ENCODE data around the gene KIF26B. TPM values are rescaled to one million over a fixed set of nuclear protein-coding genes. Genes with fewer than 3 reads are reported as not detected.

Gene KIF26B
- polyA plus RNA-seq, 1 donor (not counting 4 experiments of a cell fraction or from before 2014, with no cell fraction given), result 0.58 TPM

DNA sequence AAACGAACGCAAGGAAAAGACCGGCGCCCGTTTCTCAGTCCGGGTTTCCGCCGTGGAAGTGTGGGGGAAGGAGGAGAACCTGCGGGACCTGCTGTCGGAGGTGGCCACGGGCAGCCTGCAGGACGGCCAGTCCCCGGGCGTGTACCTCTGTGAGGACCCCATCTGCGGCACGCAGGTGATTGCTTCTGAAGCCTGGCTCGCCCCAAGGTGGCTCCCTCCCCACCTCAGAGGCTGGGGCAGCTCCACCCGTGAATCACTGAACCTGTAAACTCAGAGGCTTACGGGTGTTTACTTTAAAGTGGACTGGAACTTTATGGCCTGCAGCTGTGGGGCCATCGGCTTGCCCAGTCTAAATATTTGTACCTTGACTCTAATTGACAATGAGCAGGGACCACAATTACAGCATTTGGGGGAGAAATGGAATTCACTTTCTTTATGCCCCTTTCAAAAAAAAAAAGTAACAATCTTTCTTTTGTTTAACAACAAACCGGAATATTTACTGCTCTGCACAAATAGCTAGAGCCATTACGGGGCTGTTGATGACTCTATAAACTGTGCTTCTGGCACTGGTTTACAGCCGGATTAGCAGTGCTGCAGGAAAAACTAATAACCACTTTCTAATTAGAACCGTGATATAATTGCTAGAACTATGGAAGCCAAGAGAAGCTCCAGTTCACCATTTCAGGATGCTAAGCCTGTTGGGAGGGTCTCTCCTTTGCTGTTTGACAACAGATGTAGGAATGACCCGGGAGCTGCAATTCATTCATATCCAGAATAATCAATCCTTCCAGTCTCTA lies 454.8 kb downstream of the KIF26B start:
- Histone ChIP-seq H3K36me3 (ENCODE audit: control insufficient read depth in 2 of 2, extremely low read depth in 1 of 2, insufficient read depth in 2 of 2, low read length in 2 of 2) (no peaks in the 10 kb centered on the region), H3K79me2 (ENCODE audit: control insufficient read depth, insufficient read depth, low read length) (no peaks in the 10 kb centered on the region), H3K9ac (ENCODE audit: control insufficient read depth, extremely low read depth, insufficient read depth, low read length) (no peak overlapping the region), H3K27ac (ENCODE audit: control insufficient read depth, insufficient read depth, low read length) (no peak overlapping the region), H3K9me3 (ENCODE audit: control insufficient read depth, low read depth, low read length) (no peaks in the 10 kb centered on the region), H3K9me1 (ENCODE audit: control insufficient read depth, extremely low read depth, insufficient read depth, low read length) (no peaks in the 10 kb centered on the region), H3K27me3 (ENCODE audit: control insufficient read depth, extremely low read depth, insufficient read depth, low read length) (no peaks in the 10 kb centered on the region), H4K20me1 (ENCODE audit: control insufficient read depth, extremely low read depth, insufficient read depth, low read length) (no peaks in the 10 kb centered on the region), H2AFZ (ENCODE audit: control insufficient read depth, low read length) (no peak overlapping the region), H3K4me1 (ENCODE audit: control insufficient read depth, extremely low read depth, insufficient read depth, low read length) (no peaks in the 10 kb centered on the region), H3K4me3 (ENCODE audit: control insufficient read depth in 2 of 3, extremely low read depth in 1 of 3, insufficient read depth in 2 of 3, low read depth in 1 of 3, low read length in 3 of 3) (no peak overlapping the region), H3K4me2 (ENCODE audit: control insufficient read depth, extremely low read depth, insufficient read depth, low read depth, low read length) (no peak overlapping the region)
- dilution Hi-C loops (cut with MboI; ENCODE audit: extremely low pct_ligation_motif_present, low sequenced_read_pairs), result no loop called here
- DNase-seq (ENCODE audit: low read depth, low spot score) (no peak), FAIRE-seq (no peak)
- no peak for TF ChIP-seq EZH2 (IDR thresholded peaks at IDR 0.05; ENCODE audit: low read length)
- TF ChIP-seq CTCF (optimal IDR thresholded peaks at IDR 0.05 in 1 of 3, IDR thresholded peaks at IDR 0.05 in 1 of 3, conservative IDR thresholded peaks at IDR 0.05 in 1 of 3; ENCODE audit: extremely low read depth in 1 of 3, insufficient read depth in 2 of 3, low read length in 3 of 3), result no peak

DNA sequence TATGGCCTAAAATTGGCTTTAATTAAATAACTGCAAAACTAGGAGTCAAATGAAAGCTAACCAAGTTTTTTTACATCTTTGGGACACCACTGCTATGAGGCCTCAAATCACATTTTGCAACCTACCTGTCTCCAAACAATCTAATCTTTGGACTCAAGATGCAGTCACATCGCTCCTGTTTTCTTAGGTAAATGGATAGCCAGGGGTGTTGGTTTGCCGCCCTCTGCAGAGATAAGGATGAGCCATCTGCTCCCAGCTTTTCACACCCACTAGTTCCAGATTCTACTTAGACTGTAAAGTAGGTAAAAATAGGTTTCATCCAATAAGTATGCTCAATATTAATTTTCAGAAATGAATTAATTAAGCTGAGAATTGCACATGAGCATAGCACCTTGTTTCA lies 456.5 kb downstream of the KIF26B start:
- Histone ChIP-seq H3K79me2 (ENCODE audit: control insufficient read depth, insufficient read depth, low read length) (no peaks in the 10 kb centered on the region), H3K27me3 (ENCODE audit: control insufficient read depth, extremely low read depth, insufficient read depth, low read length) (no peaks in the 10 kb centered on the region), H3K27ac (ENCODE audit: control insufficient read depth, insufficient read depth, low read length) (no peak overlapping the region), H3K9ac (ENCODE audit: control insufficient read depth, extremely low read depth, insufficient read depth, low read length) (no peak overlapping the region), H3K9me1 (ENCODE audit: control insufficient read depth, extremely low read depth, insufficient read depth, low read length) (no peaks in the 10 kb centered on the region), H3K4me3 (ENCODE audit: control insufficient read depth in 2 of 3, extremely low read depth in 1 of 3, insufficient read depth in 2 of 3, low read depth in 1 of 3, low read length in 3 of 3) (no peak overlapping the region), H4K20me1 (ENCODE audit: control insufficient read depth, extremely low read depth, insufficient read depth, low read length) (no peaks in the 10 kb centered on the region), H3K9me3 (ENCODE audit: control insufficient read depth, low read depth, low read length) (no peaks in the 10 kb centered on the region), H3K4me1 (ENCODE audit: control insufficient read depth, extremely low read depth, insufficient read depth, low read length) (no peaks in the 10 kb centered on the region), H3K36me3 (ENCODE audit: control insufficient read depth in 2 of 2, extremely low read depth in 1 of 2, insufficient read depth in 2 of 2, low read length in 2 of 2) (no peaks in the 10 kb centered on the region), H2AFZ (ENCODE audit: control insufficient read depth, low read length) (no peak overlapping the region), H3K4me2 (ENCODE audit: control insufficient read depth, extremely low read depth, insufficient read depth, low read depth, low read length) (no peak overlapping the region)
- dilution Hi-C loops (cut with MboI; ENCODE audit: extremely low pct_ligation_motif_present, low sequenced_read_pairs), result no loop called here
- no peak for DNase-seq (ENCODE audit: low read depth, low spot score)
- no peak for FAIRE-seq
- TF ChIP-seq CTCF (optimal IDR thresholded peaks at IDR 0.05 in 1 of 3, IDR thresholded peaks at IDR 0.05 in 1 of 3, conservative IDR thresholded peaks at IDR 0.05 in 1 of 3; ENCODE audit: extremely low read depth in 1 of 3, insufficient read depth in 2 of 3, low read length in 3 of 3), result no peak
- TF ChIP-seq EZH2 (IDR thresholded peaks at IDR 0.05; ENCODE audit: low read length), result no peak
